Myocyte (in vitro differentiated cells): ENCODE results near the gene NAA11. TPM values are rescaled to one million over a fixed set of nuclear protein-coding genes. Genes with fewer than 3 reads are reported as not detected.

Experiments
- total RNA-seq: library from RNA; depleted of rRNA; stranded (reverse); fragments of >200 nt; gene quantifications from 2 replicates; pipeline ENCODE4 v1.2.3, GENCODE V29; 2014

The NAA11 gene
- total RNA-seq, 1 donor from 2014 or later: not detected

Other genes starting within 250 kb of the NAA11 start
- not detected in 2 replicates for gene GK2, start 82.2 kb upstream of the NAA11 start, total RNA-seq